Measurements from ENCODE around the gene MRPL27.
"Not testable (repeated sequence)": the region's sequence is repeated elsewhere in the genome, so short reads cannot be mapped to it uniquely, and the experiment has no call there.

Gene MRPL27

DNA sequence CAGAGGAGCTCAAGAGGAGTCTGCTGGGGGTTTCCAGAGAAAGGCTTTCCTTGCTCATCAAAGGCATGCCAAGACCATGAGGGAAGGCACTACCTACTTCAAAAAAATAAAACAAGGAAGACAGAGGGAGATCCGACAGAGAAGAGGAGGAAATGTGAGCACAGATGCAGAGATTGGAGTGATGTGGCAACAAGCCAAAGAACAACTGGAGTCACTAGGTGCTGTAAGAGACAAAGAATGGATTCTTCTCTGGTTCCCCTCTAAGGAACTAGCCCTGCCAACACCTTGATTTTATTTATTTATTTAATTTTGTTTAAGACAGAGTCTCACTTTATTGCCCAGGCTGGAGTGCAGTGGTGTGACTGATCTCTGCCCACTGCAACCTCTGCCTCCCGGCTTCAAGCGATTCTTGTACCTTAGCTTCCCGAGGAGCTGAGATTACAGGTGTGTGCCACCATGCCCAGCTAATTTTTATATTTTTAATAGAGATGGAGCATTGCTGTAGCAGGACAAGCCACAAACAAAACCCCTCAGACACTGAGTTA is 39.3 kb upstream of the MRPL27 start:
- Histone ChIP-seq H3K4me3 (ENCODE audit: low read depth, low read length) (no peak overlapping the region), H3K9me3 (0 out of 2 replicates have a peak, but pooled peaks cover 5% of the 10 kb centered on the region), H3K36me3 (no peaks in the 10 kb centered on the region), H3K27me3 (no peaks in the 10 kb centered on the region; the same call in 1 of the 2 replicates), H3K4me1 (no peaks in the 10 kb centered on the region)
- TF ChIP-seq, protein P1, sequence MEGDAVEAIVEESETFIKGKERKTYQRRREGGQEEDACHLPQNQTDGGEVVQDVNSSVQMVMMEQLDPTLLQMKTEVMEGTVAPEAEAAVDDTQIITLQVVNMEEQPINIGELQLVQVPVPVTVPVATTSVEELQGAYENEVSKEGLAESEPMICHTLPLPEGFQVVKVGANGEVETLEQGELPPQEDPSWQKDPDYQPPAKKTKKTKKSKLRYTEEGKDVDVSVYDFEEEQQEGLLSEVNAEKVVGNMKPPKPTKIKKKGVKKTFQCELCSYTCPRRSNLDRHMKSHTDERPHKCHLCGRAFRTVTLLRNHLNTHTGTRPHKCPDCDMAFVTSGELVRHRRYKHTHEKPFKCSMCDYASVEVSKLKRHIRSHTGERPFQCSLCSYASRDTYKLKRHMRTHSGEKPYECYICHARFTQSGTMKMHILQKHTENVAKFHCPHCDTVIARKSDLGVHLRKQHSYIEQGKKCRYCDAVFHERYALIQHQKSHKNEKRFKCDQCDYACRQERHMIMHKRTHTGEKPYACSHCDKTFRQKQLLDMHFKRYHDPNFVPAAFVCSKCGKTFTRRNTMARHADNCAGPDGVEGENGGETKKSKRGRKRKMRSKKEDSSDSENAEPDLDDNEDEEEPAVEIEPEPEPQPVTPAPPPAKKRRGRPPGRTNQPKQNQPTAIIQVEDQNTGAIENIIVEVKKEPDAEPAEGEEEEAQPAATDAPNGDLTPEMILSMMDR (IDR thresholded peaks at IDR 0.05; ENCODE audit: low read depth, low read length): no peak
- no peak for DNase-seq

DNA sequence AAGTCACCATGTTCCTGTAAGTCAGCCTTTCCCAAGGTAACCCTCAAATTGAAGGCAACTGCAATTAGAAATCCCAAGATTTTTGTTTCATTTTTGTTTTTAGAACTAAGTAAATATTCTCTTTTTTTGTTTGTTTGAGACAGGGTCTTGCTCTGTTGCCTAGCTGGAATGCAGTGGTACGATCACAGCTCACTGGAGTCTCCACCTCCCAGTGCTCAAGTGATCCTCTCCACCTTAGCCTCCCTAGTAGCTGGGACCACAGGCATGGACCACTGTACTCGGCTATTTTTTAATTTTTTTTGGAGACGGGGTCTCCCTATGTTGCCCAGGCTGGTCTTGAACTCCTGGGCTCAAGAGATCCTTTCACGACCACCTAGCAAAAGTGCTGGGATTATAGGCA is 34.9 kb upstream of the MRPL27 start:
- no peak for DNase-seq
- 0 out of 2 replicates have a peak, but pooled peaks cover 5% of the 10 kb centered on the region for H3K9me3 ChIP-seq
- no peaks in the 10 kb centered on the region for H3K36me3 ChIP-seq
- H3K4me1 ChIP-seq: no peaks in the 10 kb centered on the region
- H3K27me3 ChIP-seq: peaks cover 23% of the 10 kb centered on the region
- TF ChIP-seq, protein P1 (IDR thresholded peaks at IDR 0.05; ENCODE audit: low read depth, low read length): no peak
- H3K4me3 ChIP-seq (ENCODE audit: low read depth, low read length): no peak overlapping the region

- no peaks in the 10 kb centered on the region for H3K4me1 ChIP-seq
- peaks cover 23% of the 10 kb centered on the region for H3K27me3 ChIP-seq
- H3K9me3 ChIP-seq: no peaks in the 10 kb centered on the region
- H3K36me3 ChIP-seq: no peaks in the 10 kb centered on the region
- DNase-seq: no peak
- no peak overlapping the region for H3K4me3 ChIP-seq (ENCODE audit: low read depth, low read length)
- TF ChIP-seq, protein P1 (IDR thresholded peaks at IDR 0.05; ENCODE audit: low read depth, low read length): no peak
Observed at GRCh38 chr17:50406578-50406977, 33.6 kb upstream of the MRPL27 start.

GRCh38 chr17:50405351-50405750 is 32.4 kb upstream of the MRPL27 start:
- H3K4me3 ChIP-seq (ENCODE audit: low read depth, low read length); H3K36me3 ChIP-seq; H3K9me3 ChIP-seq; H3K4me1 ChIP-seq; DNase-seq: not testable (repeated sequence)
- peaks cover 23% of the 10 kb centered on the region for H3K27me3 ChIP-seq

DNA sequence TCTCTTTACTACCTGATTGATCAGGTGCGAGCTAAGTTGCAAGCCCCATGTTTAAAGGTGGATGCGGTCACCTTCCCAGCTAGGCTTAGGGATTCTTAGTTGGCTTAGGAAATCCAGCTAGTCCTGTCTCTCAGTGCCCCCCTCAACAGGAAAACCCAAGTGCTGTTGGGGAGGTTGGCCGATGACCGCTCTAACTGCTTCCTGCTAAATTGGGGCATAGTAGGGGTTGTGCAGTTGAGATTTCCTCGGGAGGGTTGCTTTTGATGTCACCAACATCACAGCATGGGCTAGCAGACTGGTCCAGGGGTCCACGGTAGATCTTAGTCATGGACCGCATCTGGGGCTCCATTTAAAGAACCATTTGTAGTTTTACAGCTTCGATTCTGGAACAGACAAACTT is 26.6 kb upstream of the MRPL27 start:
- H3K4me3 ChIP-seq (ENCODE audit: low read depth, low read length); DNase-seq; H3K36me3 ChIP-seq; H3K27me3 ChIP-seq; H3K9me3 ChIP-seq; H3K4me1 ChIP-seq: not testable (repeated sequence)

- not testable (repeated sequence) for H3K4me1 ChIP-seq; H3K4me3 ChIP-seq (ENCODE audit: low read depth, low read length); H3K27me3 ChIP-seq; H3K9me3 ChIP-seq; DNase-seq
- H3K36me3 ChIP-seq: peaks cover 12% of the 10 kb centered on the region
Observed at GRCh38 chr17:50398672-50399071, 25.7 kb upstream of the MRPL27 start.

DNA sequence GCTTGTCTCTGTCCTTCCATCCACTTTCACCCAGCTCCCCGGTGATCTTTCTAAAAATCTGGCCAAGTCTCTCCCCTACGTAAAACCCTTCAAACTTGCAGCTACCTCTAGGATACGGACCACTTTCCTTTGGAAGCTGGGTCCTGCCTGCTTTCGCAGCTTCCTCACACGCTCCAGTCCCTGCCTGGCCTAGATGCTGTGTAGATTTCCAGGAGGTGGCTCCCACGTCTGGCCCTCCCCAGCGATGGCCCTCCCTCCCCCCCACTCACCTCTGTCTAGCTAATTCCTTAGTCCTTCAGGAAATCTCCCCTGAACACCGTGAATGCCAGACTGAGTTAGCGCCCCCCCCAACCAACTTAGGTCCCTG is 24.9 kb upstream of the MRPL27 start:
- Histone ChIP-seq H3K36me3 (peaks cover 17% of the 10 kb centered on the region), H3K27me3 (no peaks in the 10 kb centered on the region), H3K9me3 (no peaks in the 10 kb centered on the region), H3K4me3 (ENCODE audit: low read depth, low read length) (peak overlapping the region; percentile 98), H3K4me1 (no peaks in the 10 kb centered on the region)
- DNase-seq: no peak
- TF ChIP-seq, protein P1 (IDR thresholded peaks at IDR 0.05; ENCODE audit: low read depth, low read length): no peak

Measured in BE2C (cell line).